Lung (tissue), 12 donors: ENCODE measurements around the gene PSEN2. TPM values are rescaled to one million over a fixed set of nuclear protein-coding genes. Genes with fewer than 3 reads are reported as not detected.
"Not testable (repeated sequence)": the region's sequence is repeated elsewhere in the genome, so short reads cannot be mapped to it uniquely, and the experiment has no call there.

ENCODE experiments used
- ATAC-seq: fragments of 200-7000 bp; cut with Tn5 transposase; one replicate; pipeline ENCODE4 v1.9.1; 2020; ENCODE audit warnings: moderate number of reproducible peaks; ENCODE audit not compliant: insufficient read depth, low FRiP score
- DNase-seq, 3 donors: peaks; one replicate each; pipeline ENCODE4 v3.0.0-alpha.2; 2013 to 2017
- H3K27ac ChIP-seq, 2 donors: one replicate each; pipeline ENCODE4 v1.5.1; 2013; ENCODE audit warnings: mild to moderate bottlenecking in 2 of 2, moderate library complexity in 2 of 2, control low read depth in 1 of 2, inconsistent platforms in 1 of 2, low read depth in 1 of 2, low read length in 1 of 2
- H3K27me3 ChIP-seq, 3 donors: one replicate each; pipeline ENCODE4 v1.5.1; 2013; ENCODE audit warnings: low read length in 2 of 3; ENCODE audit not compliant: control insufficient read depth in 3 of 3, insufficient read depth in 3 of 3
- H3K36me3 ChIP-seq, 4 donors: one replicate each; pipeline ENCODE4 v1.5.1; 2013; ENCODE audit warnings: low read length in 4 of 4, mild to moderate bottlenecking in 1 of 4, moderate library complexity in 1 of 4; ENCODE audit not compliant: control insufficient read depth in 4 of 4, insufficient read depth in 4 of 4
- H3K4me1 ChIP-seq, 5 donors: one replicate each; pipeline ENCODE4 v1.5.1; 2013; ENCODE audit warnings: low read length in 5 of 5, mild to moderate bottlenecking in 2 of 5, moderate library complexity in 1 of 5; ENCODE audit not compliant: control insufficient read depth in 5 of 5, insufficient read depth in 5 of 5
- H3K4me3 ChIP-seq: one replicate; pipeline ENCODE4 v1.5.1; 2013; ENCODE audit warnings: mild to moderate bottlenecking, control low read depth, moderate library complexity
- H3K9ac ChIP-seq, 2 donors: one replicate each; pipeline ENCODE4 v1.5.1; 2013; ENCODE audit warnings: low read length in 2 of 2, control low read depth in 1 of 2; ENCODE audit not compliant: insufficient read depth in 1 of 2
- H3K9me3 ChIP-seq, 4 donors: one replicate each; pipeline ENCODE4 v1.5.1; 2013; ENCODE audit warnings: low read length in 3 of 4, mild to moderate bottlenecking in 1 of 4, moderate library complexity in 1 of 4; ENCODE audit not compliant: control insufficient read depth in 4 of 4, insufficient read depth in 3 of 4
- CTCF ChIP-seq: IDR thresholded peaks from 2 replicates; pipeline ENCODE4 v1.5.1; 2012; ENCODE audit warnings: mild to moderate bottlenecking; ENCODE audit errors: control extremely low read depth, extremely low read depth
- WGBS, 2 donors: extraction: QIAGEN DNeasy Blood & Tissue Kit; methylation state at CpG; one replicate each; pipeline ENCODE4 v1.1.7; 2013; 5-methylcytosine and 5-hydroxymethylcytosine counted together
- polyA plus RNA-seq, 2 donors: library from polyadenylated mRNA; stranded (reverse); fragments of 200-250 nt; gene quantifications; one replicate each; pipeline ENCODE4 v1.2.1, GENCODE V29; 2013
- total RNA-seq, 2 donors: library from RNA; depleted of rRNA in 1 of 2; stranded (reverse); fragments of >200 nt in 1 of 2; gene quantifications; one replicate each; pipeline ENCODE4 v1.2.1, GENCODE V29; 2014 to 2021
- donor health status: control.
- donor health status: control.
- donor health status: Bipolar disorder and iron deficiency.
- donor health status: healthy.
- donor health status: DM: yes; HTN: yes; CAD: no.

Gene PSEN2
- total and polyA plus RNA-seq, 4 donors, result 16.4 to 28.1 (median 18.7) TPM

- TF ChIP-seq CTCF, result no peak
- ATAC-seq, result no peak
- Histone ChIP-seq H3K27ac (no peak overlapping the region), H3K4me1 (peaks cover 0 to 6% (median 0%) of the 10 kb centered on the region in 5 donors), H3K9me3 (no peaks in the 10 kb centered on the region), H3K36me3 (no peaks in the 10 kb centered on the region), H3K4me3 (no peak overlapping the region), H3K9ac (no peak overlapping the region), H3K27me3 (no peaks in the 10 kb centered on the region)
- WGBS, 2 donors, result 90 to 95% methylated on average over 2 of the region's 2 CpGs
- no peak for DNase-seq
These were observed 41.3 kb upstream of the PSEN2 start for GRCh38 chr1:226829105-226829504.

GRCh38 chr1:226831953-226832352, 38.5 kb upstream of the PSEN2 start:
- peaks cover 0 to 6% (median 0%) of the 10 kb centered on the region in 5 donors for H3K4me1 ChIP-seq
- no peak overlapping the region for H3K9ac ChIP-seq
- H3K9me3 ChIP-seq, result no peaks in the 10 kb centered on the region
- no peak for TF ChIP-seq CTCF
- no peaks in the 10 kb centered on the region for H3K36me3 ChIP-seq
- H3K4me3 ChIP-seq, result no peak overlapping the region
- H3K27ac ChIP-seq, result no peak overlapping the region
- no peak for DNase-seq
- ATAC-seq, result no peak
- no peaks in the 10 kb centered on the region for H3K27me3 ChIP-seq
- WGBS, 2 donors, result 93 to 96% methylated on average over 4 of the region's 4 CpGs

GRCh38 chr1:226832613-226833012, 37.8 kb upstream of the PSEN2 start:
- ATAC-seq (no peak), DNase-seq (no peak)
- H3K27me3 ChIP-seq, result no peaks in the 10 kb centered on the region
- no peak overlapping the region for H3K27ac ChIP-seq
- no peak overlapping the region for H3K4me3 ChIP-seq
- H3K9ac ChIP-seq, result no peak overlapping the region
- H3K9me3 ChIP-seq, result no peaks in the 10 kb centered on the region
- H3K36me3 ChIP-seq, result no peaks in the 10 kb centered on the region
- 95% methylated on average over 9 of the region's 9 CpGs for WGBS, 2 donors
- H3K4me1 ChIP-seq, result peaks cover 0 to 3% (median 0%) of the 10 kb centered on the region in 5 donors
- TF ChIP-seq CTCF, result no peak

DNA sequence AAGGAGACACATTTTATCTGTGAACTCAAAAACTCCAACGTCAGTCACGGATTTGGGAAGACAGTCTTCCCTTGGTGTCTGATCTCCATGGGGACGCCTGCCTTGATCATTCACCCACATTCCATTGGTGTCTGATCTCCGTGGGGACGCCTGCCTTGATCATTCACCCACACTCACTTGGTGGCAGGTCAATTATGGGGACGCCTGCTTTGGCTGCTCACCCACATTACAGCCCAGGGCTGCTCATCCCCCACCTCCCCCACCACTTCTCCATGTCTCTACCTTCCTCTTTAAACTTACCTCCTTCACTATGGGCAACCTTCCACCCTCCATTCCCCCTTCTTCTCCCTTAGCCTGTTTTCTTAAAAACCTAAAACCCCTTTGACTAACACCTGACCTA, 36.2 kb upstream of the PSEN2 start:
- 89 to 92% methylated on average over 6 of the region's 6 CpGs for WGBS, 2 donors
- not testable (repeated sequence) for H3K27ac ChIP-seq, H3K4me1 ChIP-seq, H3K27me3 ChIP-seq, H3K36me3 ChIP-seq, H3K4me3 ChIP-seq, ATAC-seq, H3K9ac ChIP-seq, H3K9me3 ChIP-seq, DNase-seq

DNA sequence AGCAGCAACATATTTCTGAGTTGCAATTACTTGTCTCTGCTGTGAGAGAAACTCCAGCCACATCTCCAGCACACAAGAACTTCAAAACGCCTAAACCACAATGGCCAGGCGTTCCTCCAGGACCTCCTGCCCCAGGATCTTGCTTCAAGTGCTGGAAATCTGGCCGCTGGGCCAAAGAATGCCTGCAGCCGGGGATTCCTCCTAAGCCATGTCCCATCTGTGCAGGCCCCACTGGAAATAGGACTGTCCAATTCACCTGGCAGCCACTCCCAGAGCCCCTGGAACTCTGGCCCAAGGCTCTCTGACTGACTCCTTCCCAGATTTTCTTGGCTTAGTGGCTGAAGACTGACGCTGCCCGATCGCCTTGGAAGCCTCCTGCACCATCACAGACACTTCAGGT, 35.0 kb upstream of the PSEN2 start:
- not testable (repeated sequence) for H3K4me3 ChIP-seq, H3K9ac ChIP-seq, H3K36me3 ChIP-seq, DNase-seq, ATAC-seq, H3K27me3 ChIP-seq, H3K27ac ChIP-seq, H3K4me1 ChIP-seq, H3K9me3 ChIP-seq
- 93 to 97% methylated on average over 7 of the region's 7 CpGs for WGBS, 2 donors

DNA sequence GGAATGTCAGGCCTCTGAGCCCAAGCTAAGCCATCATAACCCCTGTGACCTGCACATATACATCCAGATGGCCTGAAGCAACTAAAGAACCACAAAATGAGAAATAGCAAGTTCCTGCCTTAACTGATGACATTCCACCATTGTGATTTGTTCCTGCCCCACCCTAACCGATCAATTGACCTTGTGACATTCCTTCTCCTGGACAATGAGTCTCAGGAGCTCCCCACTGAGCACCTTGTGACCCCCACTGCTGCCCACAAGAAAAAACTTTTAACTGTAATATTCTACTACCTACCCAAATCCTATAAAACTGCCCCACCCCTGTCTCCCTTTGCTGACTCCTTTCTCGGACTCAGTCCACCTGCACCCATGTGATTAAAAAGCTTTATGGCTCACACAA, 32.5 kb upstream of the PSEN2 start:
- H3K4me3 ChIP-seq, H3K4me1 ChIP-seq, H3K9ac ChIP-seq, H3K9me3 ChIP-seq, H3K27ac ChIP-seq, ATAC-seq, H3K27me3 ChIP-seq, DNase-seq, H3K36me3 ChIP-seq: not testable (repeated sequence)
- 90 to 96% methylated on average over 2 of the region's 2 CpGs for WGBS, 2 donors
